Stimulated activated CD4-positive, alpha-beta T cell treated with anti-CD3 and anti-CD28 coated beads, TNF-alpha, amount 100 ng/mL, for 1 hour (primary cell): ENCODE measurements around the gene HMOX1.

ENCODE experiments used
- DNase-seq, 3 donors: peaks; one replicate each; pipeline ENCODE4 v3.0.0-alpha.2; 2020; ENCODE audit warnings: low read depth in 3 of 3, low spot score in 1 of 3

HMOX1 gene

GRCh38 chr22:35401863-35402262 lies 21.0 kb downstream of the HMOX1 start:
- no peak for DNase-seq

GRCh38 chr22:35403356-35403755 lies 22.5 kb downstream of the HMOX1 start:
- no peak for DNase-seq

DNA sequence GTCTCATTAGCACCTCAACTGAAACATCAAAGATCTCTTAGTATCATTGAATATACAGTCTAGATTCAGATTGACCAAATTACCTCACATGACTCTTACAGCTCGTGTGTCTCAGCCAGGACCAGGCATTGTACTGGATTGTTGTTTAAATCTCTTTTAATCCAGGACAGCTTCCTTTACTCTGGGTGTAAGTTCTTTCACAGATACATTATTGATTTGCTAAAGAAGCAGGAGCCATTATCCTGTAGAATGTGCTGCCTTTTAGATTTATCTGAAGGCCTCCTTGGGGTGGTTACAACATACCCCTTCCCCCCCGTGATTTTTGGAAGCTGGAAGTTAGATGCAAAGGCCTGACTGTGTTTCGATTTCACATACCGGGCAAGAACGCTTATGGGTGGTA lies 23.3 kb downstream of the HMOX1 start:
- no peak for DNase-seq

DNA sequence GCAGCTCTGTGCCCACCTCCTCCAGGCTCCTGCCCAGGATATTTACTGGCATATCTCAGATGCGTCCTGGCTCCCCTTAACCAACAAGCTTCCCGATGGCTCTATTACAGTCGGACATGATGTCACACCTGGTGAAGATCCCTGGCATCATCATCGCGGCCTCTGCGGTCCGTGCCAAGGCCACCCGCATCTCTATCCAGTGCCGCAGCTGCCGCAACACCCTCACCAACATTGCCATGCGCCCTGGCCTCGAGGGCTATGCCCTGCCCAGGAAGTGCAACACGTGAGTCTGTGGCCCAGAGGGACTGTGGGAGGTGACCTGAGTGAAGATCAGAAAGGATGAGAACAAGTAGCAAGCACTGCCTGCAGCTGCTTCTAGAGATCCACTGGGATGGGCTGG lies 25.5 kb downstream of the HMOX1 start:
- no peak for DNase-seq

DNA sequence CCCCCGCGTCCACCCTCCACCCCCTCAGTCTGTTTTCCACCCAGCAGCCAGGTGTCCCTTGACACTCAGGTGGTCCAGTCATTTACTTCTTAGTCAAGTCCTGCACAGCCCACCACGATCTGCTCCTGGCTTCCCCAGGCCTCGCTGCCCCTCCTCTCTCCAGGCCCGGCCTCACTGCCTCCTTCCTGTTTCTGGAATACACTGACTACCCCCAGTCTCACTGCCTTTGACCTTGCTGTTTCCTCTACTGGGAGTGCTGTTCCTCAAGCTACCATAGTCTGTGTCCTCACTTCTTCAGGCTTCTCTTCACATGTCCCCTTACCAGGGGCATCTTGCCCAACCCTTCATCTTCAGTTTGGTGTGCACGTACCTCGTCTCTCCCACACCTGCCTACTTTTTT lies 26.5 kb downstream of the HMOX1 start:
- no peak for DNase-seq

DNA sequence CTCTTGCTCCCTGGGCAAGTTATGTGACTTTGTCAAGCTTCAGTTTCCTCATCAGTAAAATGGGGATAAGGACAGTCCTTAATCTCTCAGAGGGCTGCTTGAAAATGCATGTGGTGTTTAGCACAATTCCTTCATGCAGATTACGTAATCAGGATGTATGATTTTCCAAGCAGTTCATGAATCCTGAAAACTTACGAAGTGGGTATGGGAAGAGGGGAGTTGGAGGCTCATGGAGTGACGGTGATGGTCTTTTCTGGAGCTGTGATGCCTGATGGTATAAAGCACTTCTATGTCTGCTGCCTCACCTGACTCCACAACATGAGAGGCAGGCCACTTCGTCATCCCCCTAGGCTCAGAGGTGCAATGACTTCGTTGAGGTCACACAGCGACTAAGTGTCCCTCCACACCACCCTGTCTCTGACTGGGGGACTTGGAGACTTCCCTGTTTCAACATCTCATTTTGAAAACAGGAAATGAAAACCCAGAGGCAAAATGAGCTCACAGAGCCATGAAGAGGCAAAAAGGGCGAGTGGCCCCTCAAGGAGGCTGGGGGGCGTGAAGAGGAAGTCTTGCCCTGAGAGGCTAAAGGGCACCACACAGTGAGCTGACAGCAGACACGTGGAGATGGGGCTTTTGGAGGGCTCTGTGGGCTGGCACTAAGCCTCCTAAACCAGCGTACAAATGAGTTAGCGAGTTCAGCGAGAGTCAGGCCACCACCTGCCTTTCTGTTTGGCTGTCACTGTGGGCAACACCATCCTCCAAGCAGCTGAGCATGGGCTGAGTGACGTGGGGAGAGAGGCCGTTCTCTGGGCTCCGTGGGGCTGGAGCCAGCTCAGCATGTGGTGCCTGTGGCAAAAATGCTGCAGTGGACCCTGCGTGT lies 29.1 kb downstream of the HMOX1 start:
- no peak for DNase-seq

GRCh38 chr22:35410663-35411034 lies 29.8 kb downstream of the HMOX1 start:
- DNase-seq, result no peak

- DNase-seq, result no peak
Measured at GRCh38 chr22:35411102-35411501, 30.2 kb downstream of the HMOX1 start.

GRCh38 chr22:35413624-35414023 lies 32.7 kb downstream of the HMOX1 start:
- DNase-seq, result no peak

DNA sequence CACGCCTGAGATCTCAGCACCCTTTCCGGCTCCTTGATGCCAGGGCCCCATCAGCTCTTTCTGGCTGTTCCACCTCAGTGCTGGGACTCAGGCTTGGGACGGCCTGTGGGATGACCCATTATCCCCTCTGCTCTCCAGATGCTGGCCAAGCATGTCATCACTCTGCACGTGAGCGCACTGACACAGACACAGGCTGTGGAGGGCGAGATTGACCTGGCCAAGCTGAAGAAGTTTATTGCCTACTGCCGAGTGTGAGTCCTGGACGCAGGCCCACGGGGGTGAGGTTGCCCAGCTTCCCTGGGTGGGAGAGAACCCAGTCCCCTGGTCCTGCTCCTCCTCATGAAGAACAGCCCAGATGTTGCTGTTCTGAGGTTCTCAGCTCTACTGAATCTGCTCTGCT lies 36.7 kb downstream of the HMOX1 start:
- no peak for DNase-seq

DNA sequence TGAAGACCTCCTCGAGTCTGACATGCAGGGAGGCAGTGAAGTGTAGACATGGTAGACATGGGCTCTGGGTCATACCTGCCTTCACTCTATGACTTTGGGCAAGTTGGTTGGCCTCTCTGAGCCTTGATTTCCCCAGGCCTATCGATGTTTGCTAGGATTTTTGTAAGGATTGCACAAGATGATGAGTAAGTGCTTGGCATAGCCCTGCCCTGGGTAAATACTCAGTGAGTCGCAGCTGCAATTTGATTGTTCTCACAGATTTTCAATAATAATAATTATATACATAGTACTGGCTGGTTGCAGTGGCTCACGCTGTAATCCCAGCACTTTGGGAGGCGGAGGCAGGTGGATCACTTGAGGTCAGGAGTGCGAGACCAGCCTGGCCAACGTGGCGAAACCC lies 37.2 kb downstream of the HMOX1 start:
- no peak for DNase-seq

DNA sequence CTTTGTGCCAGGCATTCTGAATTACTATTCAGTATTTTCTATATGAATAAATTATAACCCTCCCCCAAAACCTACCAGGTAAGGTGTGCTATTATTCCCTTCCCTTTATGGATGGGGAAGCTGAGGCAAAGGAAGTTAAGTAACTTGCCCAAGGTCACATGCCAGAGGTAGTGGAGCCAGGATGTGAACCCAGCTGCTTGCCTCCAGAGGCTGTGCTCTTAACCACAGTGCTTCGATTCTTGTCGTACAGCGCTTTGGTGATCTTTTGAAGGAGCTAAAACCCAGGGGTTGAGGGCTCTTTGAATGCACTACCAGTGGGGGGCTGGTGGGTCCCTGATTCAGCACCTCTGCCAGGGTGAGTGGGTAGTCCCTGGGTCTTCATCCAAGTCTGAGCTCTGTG lies 37.8 kb downstream of the HMOX1 start:
- DNase-seq, result no peak

DNA sequence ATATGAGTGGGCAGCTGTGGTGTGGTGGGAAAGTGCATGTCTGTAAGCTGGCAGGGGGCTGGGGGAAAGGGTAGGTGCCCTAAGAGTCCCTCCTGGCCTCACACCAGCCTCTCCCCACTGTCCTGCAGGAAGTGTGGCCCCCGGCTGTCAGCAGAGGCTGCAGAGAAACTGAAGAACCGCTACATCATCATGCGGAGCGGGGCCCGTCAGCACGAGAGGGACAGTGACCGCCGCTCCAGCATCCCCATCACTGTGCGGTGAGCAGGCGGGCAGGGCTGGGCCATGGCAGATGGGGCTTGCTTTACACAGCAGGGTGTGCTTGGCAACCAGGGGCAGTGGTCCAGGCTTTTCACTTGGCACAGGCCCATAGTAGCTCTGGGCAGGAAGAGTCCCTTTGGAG lies 38.9 kb downstream of the HMOX1 start:
- DNase-seq, result no peak

DNA sequence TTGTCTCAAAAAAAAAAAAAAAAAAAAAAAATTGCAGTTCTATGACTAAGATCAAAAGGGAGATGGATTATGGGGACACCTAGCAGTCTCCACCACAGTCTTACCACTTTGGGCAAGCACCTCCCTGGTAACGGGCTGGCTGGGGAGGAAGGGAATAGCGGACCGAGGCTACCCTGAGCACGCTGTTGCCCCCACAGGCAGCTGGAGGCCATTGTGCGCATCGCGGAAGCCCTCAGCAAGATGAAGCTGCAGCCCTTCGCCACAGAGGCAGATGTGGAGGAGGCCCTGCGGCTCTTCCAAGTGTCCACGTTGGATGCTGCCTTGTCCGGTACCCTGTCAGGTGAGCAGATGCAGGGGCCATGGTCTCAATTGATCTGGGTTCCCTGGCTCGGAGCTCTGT lies 40.2 kb downstream of the HMOX1 start:
- no peak for DNase-seq

DNA sequence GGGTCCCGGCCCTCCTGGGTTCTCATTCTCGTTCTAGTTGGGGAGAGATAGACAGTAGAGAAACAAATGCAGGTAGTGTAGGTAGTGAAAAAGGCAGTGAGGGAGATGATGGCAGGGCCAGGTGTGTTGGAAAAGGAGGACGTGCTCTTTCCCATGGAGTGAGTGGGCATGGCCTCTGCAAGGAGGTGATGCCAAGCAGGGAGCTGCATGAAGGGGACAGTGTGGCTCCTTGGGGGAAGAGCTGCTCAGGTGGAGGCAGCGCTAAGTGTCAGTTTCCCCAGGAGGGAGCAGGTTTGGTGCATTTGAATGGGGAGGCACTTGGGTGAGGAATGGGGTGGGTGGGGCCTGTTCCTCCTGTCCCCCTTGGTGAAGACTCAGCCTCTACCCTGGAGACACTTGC lies 41.2 kb downstream of the HMOX1 start:
- DNase-seq, result no peak

DNA sequence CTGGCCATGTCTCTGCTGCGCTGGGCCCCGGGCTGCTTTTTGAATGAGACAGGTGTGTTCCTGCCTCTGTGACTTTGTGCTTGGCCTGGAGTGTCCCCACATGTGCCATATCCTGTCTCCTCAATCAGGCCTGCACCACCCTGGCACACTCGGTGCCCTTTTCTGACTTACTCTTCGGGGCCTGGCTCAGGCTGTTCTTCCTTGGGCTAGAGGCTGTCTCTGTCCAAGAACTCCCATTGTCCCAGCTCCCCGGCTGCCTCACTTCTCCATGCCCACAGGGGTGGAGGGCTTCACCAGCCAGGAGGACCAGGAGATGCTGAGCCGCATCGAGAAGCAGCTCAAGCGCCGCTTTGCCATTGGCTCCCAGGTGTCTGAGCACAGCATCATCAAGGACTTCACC lies 42.0 kb downstream of the HMOX1 start:
- no peak for DNase-seq

DNA sequence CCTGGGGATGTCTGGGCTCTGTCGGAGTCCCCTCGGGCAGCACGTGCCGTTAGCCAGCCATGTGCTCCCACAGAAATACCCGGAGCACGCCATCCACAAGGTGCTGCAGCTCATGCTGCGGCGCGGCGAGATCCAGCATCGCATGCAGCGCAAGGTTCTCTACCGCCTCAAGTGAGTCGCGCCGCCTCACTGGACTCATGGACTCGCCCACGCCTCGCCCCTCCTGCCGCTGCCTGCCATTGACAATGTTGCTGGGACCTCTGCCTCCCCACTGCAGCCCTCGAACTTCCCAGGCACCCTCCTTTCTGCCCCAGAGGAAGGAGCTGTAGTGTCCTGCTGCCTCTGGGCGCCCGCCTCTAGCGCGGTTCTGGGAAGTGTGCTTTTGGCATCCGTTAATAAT lies 43.2 kb downstream of the HMOX1 start:
- DNase-seq, result no peak

DNA sequence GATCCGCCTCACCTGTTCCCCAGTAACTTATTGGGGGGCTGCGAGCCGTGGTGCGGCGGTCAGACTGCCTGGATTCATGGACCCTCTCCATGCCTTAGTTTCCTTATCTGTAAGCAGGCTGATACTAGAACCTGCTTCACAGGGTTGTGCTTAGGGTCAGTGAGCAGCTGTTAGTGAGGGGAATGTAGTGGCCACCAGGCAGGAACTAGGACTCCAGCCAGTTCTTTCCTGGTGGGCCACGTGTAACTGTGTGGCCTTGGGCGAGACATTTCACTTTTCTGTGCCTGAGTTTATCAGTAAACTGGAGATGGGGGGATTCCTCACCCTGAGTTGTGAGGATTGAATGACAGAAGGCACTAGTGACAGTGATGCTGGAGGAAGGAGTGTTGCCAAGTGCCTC lies 43.9 kb downstream of the HMOX1 start:
- DNase-seq, result no peak

DNA sequence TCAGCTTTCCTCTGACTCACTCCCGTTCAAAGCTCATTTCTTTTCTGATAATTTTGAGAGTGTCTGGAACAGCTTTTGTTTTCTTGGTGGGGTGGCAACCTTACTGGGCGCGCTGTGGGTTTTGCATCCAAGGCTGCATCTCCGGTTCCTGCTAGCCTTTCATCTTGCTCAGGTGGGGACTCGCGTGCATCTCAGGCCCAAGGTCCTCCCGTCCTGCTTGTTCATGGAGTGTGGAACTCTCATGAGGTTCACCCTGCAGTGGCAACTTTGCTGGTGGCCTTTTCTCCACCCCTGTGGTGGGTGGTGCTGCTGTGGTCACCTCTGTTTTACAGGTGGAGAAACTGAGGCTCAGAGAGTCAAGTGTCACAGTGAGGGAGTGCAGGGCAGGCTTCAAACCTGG lies 44.6 kb downstream of the HMOX1 start:
- no peak for DNase-seq

- no peak for DNase-seq
Measured at GRCh38 chr22:35425971-35426800, 45.3 kb downstream of the HMOX1 start.

- no peak for DNase-seq
Measured at GRCh38 chr22:35426801-35427140, 45.9 kb downstream of the HMOX1 start.

DNA sequence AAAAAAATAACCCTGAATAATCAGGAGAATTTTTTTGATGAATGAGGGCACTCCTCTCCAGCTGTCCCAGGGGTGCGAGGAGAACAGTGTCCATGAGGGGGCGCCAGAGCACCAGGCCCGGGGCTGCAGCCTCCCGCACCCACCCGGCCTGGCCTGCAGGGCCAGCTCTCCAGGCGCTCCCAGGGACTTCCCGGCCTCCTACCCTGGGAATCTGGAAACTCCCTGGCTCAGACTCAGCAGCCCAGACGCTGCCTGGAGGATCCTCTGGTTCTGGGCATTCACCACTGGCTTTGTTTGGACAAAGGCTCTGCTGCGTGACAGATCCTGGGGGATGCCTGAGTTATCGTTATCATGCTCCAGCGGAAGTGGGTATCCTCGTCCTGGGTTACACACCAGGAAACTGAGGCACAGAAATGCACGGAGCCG lies 50.0 kb downstream of the HMOX1 start:
- peak; percentile 12 to 65 (median 30) for DNase-seq
